ENCODE results near the gene SNAP29.

GRCh38 chr22:20866736-20867135 lies 7.9 kb downstream of the SNAP29 start:
- TF ChIP-seq POLR2A (IDR thresholded peaks at IDR 0.05) (no peak), CTCF (IDR thresholded peaks at IDR 0.05) (no peak)

Measured in suprapubic skin (tissue), 3 donors.